HL-60 (cell line): ENCODE results near the gene ADH4.

ENCODE experiments used
- CTCF ChIP-seq: IDR thresholded peaks from one replicate; pipeline ENCODE4 v1.5.1; 2011; ENCODE audit warnings: low read length, control low read depth, inconsistent platforms; ENCODE audit not compliant: insufficient read depth
- POLR2AphosphoS5 ChIP-seq: IDR thresholded peaks from 2 replicates; pipeline ENCODE4 v1.6.1; 2012; ENCODE audit warnings: low read depth

DNA sequence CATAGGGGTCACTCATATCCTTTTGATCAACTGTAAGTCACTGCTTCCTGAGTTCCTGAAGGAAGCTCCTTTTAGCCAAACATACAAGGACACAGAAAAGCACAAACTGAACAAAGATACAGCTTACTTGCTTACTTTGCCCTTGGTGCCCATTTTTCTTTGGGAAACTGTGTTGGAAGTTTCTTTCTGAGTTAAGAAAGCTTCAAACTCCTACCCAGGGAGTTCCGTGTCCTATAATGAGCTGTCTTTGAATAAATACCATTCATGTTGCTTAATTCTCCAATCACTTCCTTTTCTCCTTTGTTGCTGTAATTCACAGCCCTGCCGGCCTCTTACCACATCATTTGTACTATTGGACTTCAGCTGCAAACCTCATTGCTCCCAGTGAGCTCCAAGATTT is at the start of gene ADH4:
- no peak for TF ChIP-seq CTCF
- no peak for TF ChIP-seq POLR2AphosphoS5
